SK-N-SH (cell line): ENCODE data around the gene CCDC81.

Source experiments
- CHD2 ChIP-seq: fragments of 150-350 bp; IDR thresholded peaks from 2 replicates; pipeline ENCODE4 v1.6.1; 2018; ENCODE audit warnings: low read length; ENCODE audit not compliant: partially characterized antibody
- CTCF ChIP-seq: fragments of 200-600 bp; sonication (generic); IDR thresholded peaks from 2 replicates; pipeline ENCODE4 v1.6.1; 2017; ENCODE audit warnings: antibody characterized with exemption, mild to moderate bottlenecking, moderate library complexity
- EP300 ChIP-seq, 2 experiments: IDR thresholded peaks; 2 replicates each; pipeline versions ENCODE4 v1.4.0 to v1.6.1; 2012; ENCODE audit warnings: borderline replicate concordance in 1 of 2, low read depth in 1 of 2, low read length in 1 of 2
- EZH2phosphoT487 ChIP-seq: fragments of 200-600 bp; sonication (generic); IDR thresholded peaks from 2 replicates; pipeline ENCODE4 v1.6.1; 2017; ENCODE audit warnings: low read depth, mixed run types, mild to moderate bottlenecking, antibody characterized with exemption, moderate library complexity, borderline replicate concordance
- FOXJ3 ChIP-seq: sonication (generic); formaldehyde crosslinking; IDR thresholded peaks from 2 replicates; pipeline ENCODE4 v1.5.1; 2020; ENCODE audit warnings: mild to moderate bottlenecking, missing genetic modification reagents
- GABPA ChIP-seq: IDR thresholded peaks from 2 replicates; pipeline ENCODE4 v1.4.0; 2012; ENCODE audit warnings: low read depth, mild to moderate bottlenecking
- MEF2A ChIP-seq: IDR thresholded peaks from 2 replicates; pipeline ENCODE4 v1.4.0; 2012; ENCODE audit warnings: low read depth, borderline replicate concordance
- NFIC ChIP-seq: IDR thresholded peaks from 2 replicates; pipeline ENCODE4 v1.4.0; 2012; ENCODE audit warnings: borderline replicate concordance
- RCOR1 ChIP-seq: fragments of 150-350 bp; IDR thresholded peaks from 2 replicates; pipeline ENCODE4 v1.6.1; 2017; ENCODE audit warnings: antibody characterized with exemption, low read length
- REST ChIP-seq: IDR thresholded peaks from 2 replicates; pipeline ENCODE4 v1.6.1; 2012; ENCODE audit warnings: mild to moderate bottlenecking, low read depth, low read length, moderate library complexity
- TF ChIP-seq, protein P1 (sequence below): IDR thresholded peaks from 2 replicates; pipeline ENCODE4 v1.4.0; 2012; ENCODE audit warnings: low read depth, borderline replicate concordance
- TF ChIP-seq, protein P2 (sequence below): IDR thresholded peaks from 2 replicates; pipeline ENCODE4; 2012
- TF ChIP-seq, protein P3 (sequence below): IDR thresholded peaks from 2 replicates; pipeline ENCODE4 v1.4.0; 2012; ENCODE audit warnings: low read depth

GRCh38 chr11:86380295-86381059 is 5.8 kb downstream of the CCDC81 start:
- TF ChIP-seq CTCF = no peak
- no peak for TF ChIP-seq EP300 (IDR thresholded peaks at IDR 0.05; ENCODE audit: borderline replicate concordance in 1 of 2, low read depth in 1 of 2, low read length in 1 of 2)
- TF ChIP-seq REST = no peak
- no peak for TF ChIP-seq RCOR1
- no peak for TF ChIP-seq CHD2
- TF ChIP-seq MEF2A = no peak
- no peak for TF ChIP-seq FOXJ3 (CRISPR knock-in tag)
- TF ChIP-seq, protein P1, sequence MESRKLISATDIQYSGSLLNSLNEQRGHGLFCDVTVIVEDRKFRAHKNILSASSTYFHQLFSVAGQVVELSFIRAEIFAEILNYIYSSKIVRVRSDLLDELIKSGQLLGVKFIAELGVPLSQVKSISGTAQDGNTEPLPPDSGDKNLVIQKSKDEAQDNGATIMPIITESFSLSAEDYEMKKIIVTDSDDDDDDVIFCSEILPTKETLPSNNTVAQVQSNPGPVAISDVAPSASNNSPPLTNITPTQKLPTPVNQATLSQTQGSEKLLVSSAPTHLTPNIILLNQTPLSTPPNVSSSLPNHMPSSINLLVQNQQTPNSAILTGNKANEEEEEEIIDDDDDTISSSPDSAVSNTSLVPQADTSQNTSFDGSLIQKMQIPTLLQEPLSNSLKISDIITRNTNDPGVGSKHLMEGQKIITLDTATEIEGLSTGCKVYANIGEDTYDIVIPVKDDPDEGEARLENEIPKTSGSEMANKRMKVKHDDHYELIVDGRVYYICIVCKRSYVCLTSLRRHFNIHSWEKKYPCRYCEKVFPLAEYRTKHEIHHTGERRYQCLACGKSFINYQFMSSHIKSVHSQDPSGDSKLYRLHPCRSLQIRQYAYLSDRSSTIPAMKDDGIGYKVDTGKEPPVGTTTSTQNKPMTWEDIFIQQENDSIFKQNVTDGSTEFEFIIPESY = no peak
- no peak for TF ChIP-seq GABPA
- TF ChIP-seq EZH2phosphoT487 = no peak
- TF ChIP-seq, protein P2, sequence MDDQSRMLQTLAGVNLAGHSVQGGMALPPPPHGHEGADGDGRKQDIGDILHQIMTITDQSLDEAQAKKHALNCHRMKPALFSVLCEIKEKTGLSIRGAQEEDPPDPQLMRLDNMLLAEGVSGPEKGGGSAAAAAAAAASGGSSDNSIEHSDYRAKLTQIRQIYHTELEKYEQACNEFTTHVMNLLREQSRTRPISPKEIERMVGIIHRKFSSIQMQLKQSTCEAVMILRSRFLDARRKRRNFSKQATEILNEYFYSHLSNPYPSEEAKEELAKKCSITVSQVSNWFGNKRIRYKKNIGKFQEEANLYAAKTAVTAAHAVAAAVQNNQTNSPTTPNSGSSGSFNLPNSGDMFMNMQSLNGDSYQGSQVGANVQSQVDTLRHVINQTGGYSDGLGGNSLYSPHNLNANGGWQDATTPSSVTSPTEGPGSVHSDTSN = no peak
- TF ChIP-seq, protein P3, sequence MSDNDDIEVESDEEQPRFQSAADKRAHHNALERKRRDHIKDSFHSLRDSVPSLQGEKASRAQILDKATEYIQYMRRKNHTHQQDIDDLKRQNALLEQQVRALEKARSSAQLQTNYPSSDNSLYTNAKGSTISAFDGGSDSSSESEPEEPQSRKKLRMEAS = no peak
- no peak for TF ChIP-seq NFIC
